ENCODE measurements around the gene PAPOLA. TPM values are rescaled to one million over a fixed set of nuclear protein-coding genes. Genes with fewer than 3 reads are reported as not detected.

PAPOLA gene
- total RNA-seq, 1 experiment from 2014 or later: 207 TPM

- no TSS peak for BruUV-seq (replicated peaks)
- POLR2A ChIA-PET: no interaction called here
- no peaks in the 10 kb centered on the region for H3K9me3 Mint-ChIP-seq (ENCODE audit: unreplicated experiment)
- H3K36me3 Mint-ChIP-seq (ENCODE audit: insufficient read depth, unreplicated experiment): peaks cover 6% of the 10 kb centered on the region
- no peak overlapping the region for H3K27ac Mint-ChIP-seq (ENCODE audit: unreplicated experiment)
- no peak overlapping the region for H3K4me3 ChIP-seq (ENCODE audit: low read depth, low read length)
- H3K27me3 ChIP-seq (replicated peaks; ENCODE audit: control insufficient read depth, insufficient read depth, low read length): no peaks in the 10 kb centered on the region
- H3K36me3 ChIP-seq (ENCODE audit: control insufficient read depth, insufficient read depth, low read length): no peaks in the 10 kb centered on the region
- TF ChIP-seq CTCF (IDR thresholded peaks at IDR 0.05; ENCODE audit: insufficient read depth in 1 of 2, low read depth in 1 of 2, low read length in 1 of 2, severe bottlenecking in 1 of 2, unreplicated experiment in 1 of 2): no peak
- intact Hi-C loops (cut with micrococcal nuclease; ENCODE audit: unreplicated experiment): no loop called here
- peaks cover 31% of the 10 kb centered on the region for H3K4me1 ChIP-seq
- DNase-seq: no peak
- no peaks in the 10 kb centered on the region for H3K27me3 Mint-ChIP-seq (ENCODE audit: insufficient read depth, unreplicated experiment)
- peaks cover 7% of the 10 kb centered on the region for H3K4me1 Mint-ChIP-seq (ENCODE audit: low read depth, unreplicated experiment)
- no peaks in the 10 kb centered on the region for H3K9me3 ChIP-seq
- CTCF ChIA-PET: no interaction called here
- H3K4me3 Mint-ChIP-seq (ENCODE audit: unreplicated experiment): no peak overlapping the region
Observed at GRCh38 chr14:96455588-96455987, 46.6 kb upstream of the PAPOLA start.

GRCh38 chr14:96459851-96460250 is 42.3 kb upstream of the PAPOLA start:
- peak overlapping the region; percentile 94 for H3K27ac Mint-ChIP-seq (ENCODE audit: unreplicated experiment)
- POLR2A ChIA-PET: no interaction called here

GRCh38 chr14:96461950-96462798 is 40.0 kb upstream of the PAPOLA start:
- TF ChIP-seq CTCF (IDR thresholded peaks at IDR 0.05; ENCODE audit: insufficient read depth in 1 of 2, low read depth in 1 of 2, low read length in 1 of 2, severe bottlenecking in 1 of 2, unreplicated experiment in 1 of 2): no peak
- Histone ChIP-seq H3K36me3 (ENCODE audit: control insufficient read depth, insufficient read depth, low read length) (no peaks in the 10 kb centered on the region), H3K27me3 (replicated peaks; ENCODE audit: control insufficient read depth, insufficient read depth, low read length) (no peaks in the 10 kb centered on the region), H3K9me3 (no peaks in the 10 kb centered on the region), H3K4me1 (peaks cover 50% of the 10 kb centered on the region), H3K4me3 (ENCODE audit: low read depth, low read length) (0 out of 2 replicates have a peak overlapping the region, but pooled peaks have one; percentile 8)
- no peaks in the 10 kb centered on the region for H3K9me3 Mint-ChIP-seq (ENCODE audit: unreplicated experiment)
- intact Hi-C loops (cut with micrococcal nuclease; ENCODE audit: unreplicated experiment): loop anchor here (1.0 to 2.0 kb wide), 3 partner anchors 16 to 99 kb away; partner anchors contain the start of genes ATG2B and GSKIP
- peak overlapping the region; percentile 76 for H3K4me3 Mint-ChIP-seq (ENCODE audit: unreplicated experiment)
- no peaks in the 10 kb centered on the region for H3K27me3 Mint-ChIP-seq (ENCODE audit: insufficient read depth, unreplicated experiment)
- DNase-seq: peak; percentile 94 to 97
- H3K36me3 Mint-ChIP-seq (ENCODE audit: insufficient read depth, unreplicated experiment): peaks cover 16% of the 10 kb centered on the region
- H3K4me1 Mint-ChIP-seq (ENCODE audit: low read depth, unreplicated experiment): peaks cover 23% of the 10 kb centered on the region
- BruUV-seq (replicated peaks): TSS peak; percentile 89
- ChIA-PET POLR2A (interaction anchor here (0.6 to 1.3 kb wide), 3 partner anchors 16 to 46 kb away, joined by 3 to 6 read pairs (median 4); no protein-coding TSS in a partner anchor), CTCF (interaction anchor here (0.5 kb wide), 1 partner anchor 46 kb away, joined by 3 read pairs; no protein-coding TSS in a partner anchor)
- H3K27ac Mint-ChIP-seq (ENCODE audit: unreplicated experiment): peak overlapping the region; percentile 94

More at GRCh38 chr14:96459851-96460250, 42.3 kb upstream of the PAPOLA start:
- intact Hi-C loops (cut with micrococcal nuclease; ENCODE audit: unreplicated experiment): no loop called here
- Mint-ChIP-seq H3K27me3 (ENCODE audit: insufficient read depth, unreplicated experiment) (no peaks in the 10 kb centered on the region), H3K9me3 (ENCODE audit: unreplicated experiment) (no peaks in the 10 kb centered on the region), H3K4me3 (ENCODE audit: unreplicated experiment) (no peak overlapping the region), H3K36me3 (ENCODE audit: insufficient read depth, unreplicated experiment) (peaks cover 16% of the 10 kb centered on the region), H3K4me1 (ENCODE audit: low read depth, unreplicated experiment) (peaks cover 23% of the 10 kb centered on the region)
- Histone ChIP-seq H3K4me1 (peaks cover 37% of the 10 kb centered on the region), H3K36me3 (ENCODE audit: control insufficient read depth, insufficient read depth, low read length) (no peaks in the 10 kb centered on the region), H3K4me3 (ENCODE audit: low read depth, low read length) (no peak overlapping the region), H3K27me3 (replicated peaks; ENCODE audit: control insufficient read depth, insufficient read depth, low read length) (no peaks in the 10 kb centered on the region), H3K9me3 (no peaks in the 10 kb centered on the region)
- CTCF ChIA-PET: no interaction called here
- no peak for TF ChIP-seq CTCF (IDR thresholded peaks at IDR 0.05; ENCODE audit: insufficient read depth in 1 of 2, low read depth in 1 of 2, low read length in 1 of 2, severe bottlenecking in 1 of 2, unreplicated experiment in 1 of 2)
- no peak for DNase-seq
- BruUV-seq (replicated peaks): no TSS peak

Data from Caco-2 (cell line).